Measurements from ENCODE around the gene SLC26A1.

Gene SLC26A1

GRCh38 chr4:996997-997374 lies 3.8 kb upstream of the SLC26A1 start:
- DNase-seq (ENCODE audit: insufficient read length, low spot score) (no peak), FAIRE-seq (no peak)
- no peak for TF ChIP-seq CTCF (IDR thresholded peaks at IDR 0.05; ENCODE audit: insufficient read depth, missing control alignments)

- TF ChIP-seq CTCF (IDR thresholded peaks at IDR 0.05; ENCODE audit: insufficient read depth, missing control alignments), result no peak
- no peak for FAIRE-seq
- no peak for DNase-seq (ENCODE audit: insufficient read length, low spot score)
These were observed 3.1 kb upstream of the SLC26A1 start for GRCh38 chr4:996030-996996.

GRCh38 chr4:995311-996026 lies 2.3 kb upstream of the SLC26A1 start:
- FAIRE-seq, result no peak
- no peak for DNase-seq (ENCODE audit: insufficient read length, low spot score)
- TF ChIP-seq CTCF (IDR thresholded peaks at IDR 0.05; ENCODE audit: insufficient read depth, missing control alignments), result no peak

GRCh38 chr4:992297-993110 lies 700 bp downstream of the SLC26A1 start:
- DNase-seq (ENCODE audit: insufficient read length, low spot score) (no peak), FAIRE-seq (no peak)
- TF ChIP-seq CTCF (IDR thresholded peaks at IDR 0.05; ENCODE audit: insufficient read depth, missing control alignments), result no peak

GRCh38 chr4:991451-992296 lies 1.5 kb downstream of the SLC26A1 start:
- no peak for TF ChIP-seq CTCF (IDR thresholded peaks at IDR 0.05; ENCODE audit: insufficient read depth, missing control alignments)
- no peak for FAIRE-seq
- no peak for DNase-seq (ENCODE audit: insufficient read length, low spot score)

GRCh38 chr4:990746-991367 lies 2.3 kb downstream of the SLC26A1 start:
- FAIRE-seq, result no peak
- DNase-seq (ENCODE audit: insufficient read length, low spot score), result no peak
- no peak for TF ChIP-seq CTCF (IDR thresholded peaks at IDR 0.05; ENCODE audit: insufficient read depth, missing control alignments)
